H1 (cell line): ENCODE data around the gene MACROD2. TPM values are rescaled to one million over a fixed set of nuclear protein-coding genes. Genes with fewer than 3 reads are reported as not detected.

Experiments
- CTCF ChIA-PET: fragments of 300-600 bp; sonication (Branson Sonifier 250); formaldehyde crosslinking; loops from one replicate; lab custom pipeline; 2021; ENCODE audit not compliant: partially characterized antibody; lab: Charles Lee
- POLR2A ChIA-PET: fragments of 300-600 bp; sonication (Branson Sonifier 250); formaldehyde crosslinking; loops from one replicate; lab custom pipeline; 2021; ENCODE audit warnings: inconsistent platforms; ENCODE audit not compliant: partially characterized antibody; lab: Charles Lee
- DNase-seq, 2 experiments: peaks; one replicate each; pipeline versions ENCODE4 v3.0.0 to v3.0.0-alpha.2; 2010 to 2022; ENCODE audit warnings: low spot score in 2 of 2, low read depth in 1 of 2, mixed read lengths in 1 of 2
- FAIRE-seq: peaks from 2 replicates; lab custom pipeline; 2011; peaks lifted over from hg19 to GRCh38; lab: Jason Lieb, UNC
- H2AFZ ChIP-seq: 2 replicates; pipeline ENCODE4 v1.8.1; 2012; ENCODE audit warnings: low read length, inconsistent platforms
- H2AK5ac ChIP-seq: 2 replicates; pipeline ENCODE4 v1.6.1; 2013; ENCODE audit warnings: low read depth, low read length
- H2BK120ac ChIP-seq: replicated peaks from 2 replicates; pipeline ENCODE3; 2013; ENCODE audit warnings: low read depth, low read length, inconsistent platforms
- H2BK12ac ChIP-seq: 2 replicates; pipeline ENCODE4 v1.6.1; 2013; ENCODE audit warnings: low read depth, low read length
- H2BK15ac ChIP-seq: 2 replicates; pipeline ENCODE4 v1.6.1; 2013; ENCODE audit warnings: low read length
- H2BK20ac ChIP-seq: 2 replicates; pipeline ENCODE4 v1.6.1; 2013; ENCODE audit warnings: low read length
- H2BK5ac ChIP-seq: 2 replicates; pipeline ENCODE4 v1.6.1; 2013; ENCODE audit warnings: low read depth, low read length
- H3K14ac ChIP-seq: 2 replicates; pipeline ENCODE4 v1.6.1; 2013; ENCODE audit warnings: inconsistent platforms; ENCODE audit not compliant: insufficient read length
- H3K18ac ChIP-seq: 2 replicates; pipeline ENCODE4 v1.6.1; 2013; ENCODE audit warnings: low read length; ENCODE audit errors: extremely low read depth
- H3K23ac ChIP-seq: 2 replicates; pipeline ENCODE4 v1.6.1; 2013; ENCODE audit warnings: inconsistent platforms; ENCODE audit not compliant: insufficient read length
- H3K23me2 ChIP-seq: 2 replicates; pipeline ENCODE4 v1.6.1; 2013; ENCODE audit warnings: low read depth, low read length
- H3K27ac ChIP-seq: 2 replicates; pipeline ENCODE4 v1.6.1; 2011; ENCODE audit warnings: low read depth, low read length, inconsistent platforms
- H3K27me3 ChIP-seq, 4 experiments: replicated peaks in 1 of 4; 1 replicate in 1 of 4; 2 replicates in 3 of 4; pipeline versions ENCODE4 v1.6.1 to v1.8.1; 2011 to 2013; ENCODE audit warnings: low read length in 3 of 4, mild to moderate bottlenecking in 3 of 4, inconsistent platforms in 2 of 4, mixed read lengths in 2 of 4, moderate library complexity in 1 of 4; ENCODE audit not compliant: control insufficient read depth in 3 of 4, insufficient read depth in 3 of 4; ENCODE audit errors: extremely low read depth in 1 of 4
- H3K36me3 ChIP-seq, 4 experiments: 2 replicates each; pipeline versions ENCODE4 v1.6.1 to v1.8.1; 2011 to 2013; ENCODE audit warnings: mild to moderate bottlenecking in 4 of 4, low read length in 3 of 4, moderate library complexity in 2 of 4, control low read depth in 1 of 4, inconsistent platforms in 1 of 4; ENCODE audit not compliant: insufficient read depth in 4 of 4, control insufficient read depth in 2 of 4
- H3K4ac ChIP-seq: replicated peaks from 2 replicates; pipeline ENCODE3; 2013; ENCODE audit warnings: low read length, low read depth, mixed read lengths, inconsistent platforms; ENCODE audit not compliant: insufficient read length
- H3K4me1 ChIP-seq, 4 experiments: replicated peaks in 1 of 4; 1 replicate in 1 of 4; 2 replicates in 3 of 4; pipeline versions ENCODE4 v1.6.1 to v1.8.1; 2011 to 2013; ENCODE audit warnings: low read length in 3 of 4, inconsistent platforms in 2 of 4, mixed read lengths in 1 of 4; ENCODE audit not compliant: insufficient read depth in 4 of 4, control insufficient read depth in 3 of 4
- H3K4me2 ChIP-seq, 2 experiments: 2 replicates each; pipeline versions ENCODE4 v1.6.1 to v1.8.1; 2011 to 2013; ENCODE audit warnings: low read depth in 2 of 2, low read length in 2 of 2, control low read depth in 1 of 2, inconsistent platforms in 1 of 2, mild to moderate bottlenecking in 1 of 2; ENCODE audit not compliant: insufficient read depth in 1 of 2
- H3K4me3 ChIP-seq, 4 experiments: fragments of 200-600, 300-600 bp in 1 of 4; sonication (generic), shearing (Covaris generic), sonication (Bioruptor Twin) in 1 of 4; 2 replicates each; pipeline versions ENCODE4 v1.5.1 to v1.8.1; 2011 to 2016; ENCODE audit warnings: low read length in 4 of 4, low read depth in 3 of 4, control low read depth in 2 of 4, inconsistent platforms in 2 of 4, mild to moderate bottlenecking in 2 of 4, mixed read lengths in 1 of 4, moderate library complexity in 1 of 4; ENCODE audit not compliant: insufficient read depth in 2 of 4; ENCODE audit errors: extremely low read depth in 1 of 4
- H3K56ac ChIP-seq: replicated peaks from 2 replicates; pipeline ENCODE3; 2013; ENCODE audit warnings: low read depth, mild to moderate bottlenecking, mixed read lengths, low read length, inconsistent platforms; ENCODE audit not compliant: insufficient read length
- H3K79me1 ChIP-seq: 2 replicates; pipeline ENCODE4 v1.6.1; 2013; ENCODE audit warnings: low read depth, low read length, control low read depth
- H3K79me2 ChIP-seq, 2 experiments: 2 replicates each; pipeline versions ENCODE4 v1.6.1 to v1.8.1; 2012 to 2013; ENCODE audit warnings: low read length in 2 of 2, mild to moderate bottlenecking in 2 of 2, inconsistent platforms in 1 of 2; ENCODE audit not compliant: insufficient read depth in 2 of 2, control insufficient read depth in 1 of 2
- H3K9ac ChIP-seq, 4 experiments: replicated peaks in 1 of 4; 1 replicate in 1 of 4; 2 replicates in 3 of 4; pipeline versions ENCODE4 v1.6.1 to v1.8.1; 2011 to 2013; ENCODE audit warnings: low read depth in 3 of 4, low read length in 3 of 4, control low read depth in 2 of 4, mild to moderate bottlenecking in 2 of 4, moderate library complexity in 2 of 4, inconsistent platforms in 1 of 4; ENCODE audit errors: extremely low read depth in 1 of 4
- H3K9me3 ChIP-seq, 2 experiments: 2 replicates each; pipeline versions ENCODE4 v1.6.1 to v1.8.1; 2012 to 2013; ENCODE audit warnings: mild to moderate bottlenecking in 2 of 2, moderate library complexity in 2 of 2, control low read depth in 1 of 2, inconsistent platforms in 1 of 2, low read depth in 1 of 2, low read length in 1 of 2, mixed read lengths in 1 of 2; ENCODE audit not compliant: insufficient read depth in 2 of 2
- H4K20me1 ChIP-seq, 2 experiments: replicated peaks in 1 of 2; 2 replicates each; pipeline versions ENCODE3 to v1.8.1; 2011 to 2013; ENCODE audit warnings: inconsistent platforms in 2 of 2, low read length in 2 of 2, mild to moderate bottlenecking in 1 of 2; ENCODE audit not compliant: insufficient read depth in 2 of 2, control insufficient read depth in 1 of 2
- H4K5ac ChIP-seq: 2 replicates; pipeline ENCODE4 v1.6.1; 2013; ENCODE audit warnings: low read length, low read depth, mixed read lengths, inconsistent platforms; ENCODE audit not compliant: insufficient read length
- H4K8ac ChIP-seq: 2 replicates; pipeline ENCODE4 v1.8.0; 2013; ENCODE audit warnings: mild to moderate bottlenecking, moderate library complexity, low read length, inconsistent platforms; ENCODE audit not compliant: insufficient read depth; ENCODE audit errors: extremely low read depth
- H4K91ac ChIP-seq: replicated peaks from 2 replicates; pipeline ENCODE3; 2013; ENCODE audit warnings: low read length, mixed read lengths, inconsistent platforms; ENCODE audit not compliant: insufficient read length
- BACH1 ChIP-seq: IDR thresholded peaks from 2 replicates; pipeline ENCODE4 v1.6.1; 2012; ENCODE audit warnings: low read length, improper control_type of control experiment
- BRCA1 ChIP-seq: IDR thresholded peaks from 2 replicates; pipeline ENCODE4 v1.6.1; 2012; ENCODE audit warnings: low read depth, low read length, improper control_type of control experiment
- CEBPB ChIP-seq: IDR thresholded peaks from 2 replicates; pipeline ENCODE4 v1.6.1; 2012; ENCODE audit warnings: low read depth, low read length
- CHD2 ChIP-seq: IDR thresholded peaks from 2 replicates; pipeline ENCODE4 v1.6.1; 2012; ENCODE audit warnings: low read length, improper control_type of control experiment
- CTBP2 ChIP-seq: IDR thresholded peaks from 2 replicates; pipeline ENCODE4 v1.7.0; 2011; ENCODE audit warnings: borderline replicate concordance, mild to moderate bottlenecking, moderate library complexity, mixed read lengths, low read length; ENCODE audit not compliant: insufficient read depth, insufficient read length
- EP300 ChIP-seq, 2 experiments: IDR thresholded peaks; 1 replicate in 1 of 2; 2 replicates in 1 of 2; pipeline ENCODE4 v1.6.1; 2011 to 2012; ENCODE audit warnings: low read depth in 2 of 2, low read length in 2 of 2, mild to moderate bottlenecking in 2 of 2, borderline replicate concordance in 1 of 2, inconsistent platforms in 1 of 2, moderate library complexity in 1 of 2
- FOSL1 ChIP-seq: IDR thresholded peaks from 2 replicates; pipeline ENCODE4 v1.6.1; 2011; ENCODE audit warnings: mild to moderate bottlenecking, low read depth, low read length, moderate library complexity; ENCODE audit not compliant: insufficient read depth
- HDAC2 ChIP-seq, 2 experiments: fragments of 300-600 bp in 1 of 2; sonication (generic) in 1 of 2; IDR thresholded peaks; 2 replicates each; pipeline ENCODE4 v1.6.1; 2011 to 2012; ENCODE audit warnings: low read depth in 2 of 2, low read length in 2 of 2, mild to moderate bottlenecking in 2 of 2, moderate library complexity in 2 of 2, borderline replicate concordance in 1 of 2, inconsistent platforms in 1 of 2
- RAD21 ChIP-seq, 2 experiments: IDR thresholded peaks in 1 of 2; conservative IDR thresholded peaks in 1 of 2; 2 replicates each; pipeline ENCODE4 v1.6.1; 2011; ENCODE audit warnings: low read depth in 2 of 2, low read length in 2 of 2, improper control_type of control experiment in 1 of 2, inconsistent platforms in 1 of 2, mild to moderate bottlenecking in 1 of 2, moderate library complexity in 1 of 2
- WGBS, 2 experiments: shearing (Covaris generic) in 1 of 2; methylation state at CpG; one replicate each; pipeline versions ENCODE4 v1.1.6 to v1.1.7; 2013 to 2015; ENCODE audit warnings: low lambda C conversion rate in 2 of 2, mixed read lengths in 2 of 2, inconsistent platforms in 1 of 2, low coverage in 1 of 2, missing lambda C conversion rate in 1 of 2; ENCODE audit not compliant: insufficient replicate concordance in 2 of 2, insufficient coverage in 1 of 2, insufficient read length in 1 of 2; ENCODE audit errors: extremely low coverage in 1 of 2, missing lambda C conversion rate in 1 of 2; 5-methylcytosine and 5-hydroxymethylcytosine counted together
- polyA plus RNA-seq, 7 experiments: library from polyadenylated mRNA; depleted of rRNA in 3 of 7; stranded (reverse) in 5 of 7; unstranded in 2 of 7; fragments of >200 nt in 5 of 7; fragments of 200-250 nt in 2 of 7; gene quantifications; 1 replicate in 5 of 7; 2 replicates in 1 of 7; 4 replicates in 1 of 7; pipeline versions ENCODE4 v1.2.1 to v1.2.3, GENCODE V29; 2011 to 2013; ENCODE audit warnings: missing spikeins in 2 of 7, mixed read lengths in 2 of 7
- total RNA-seq: library from RNA; stranded (reverse); fragmentation: NEBNext Ultra II Directional; extraction: Animal tissue kit (Norgen Biotek cat#: 25700); gene quantifications from 2 replicates; pipeline ENCODE4 v1.2.1, GENCODE V29; 2021

The MACROD2 gene
- total and polyA plus RNA-seq, 2 of the 8 experiments (the other 6 are each of a cell fraction or from before 2014, with no cell fraction given) = 0.70 to 3.9 TPM

GRCh38 chr20:15511551-15511950 is 1516.2 kb downstream of the MACROD2 start:
- ChIA-PET POLR2A (no interaction called here), CTCF (interaction anchor here (0.7 kb wide), 1 partner anchor 20 kb away, joined by 4 read pairs; no protein-coding TSS in a partner anchor)
- Histone ChIP-seq H3K4me1 (no peaks in the 10 kb centered on the region), H3K9ac (no peak overlapping the region), H3K36me3 (no peaks in the 10 kb centered on the region), H3K9me3 (no peaks in the 10 kb centered on the region), H4K20me1 (no peaks in the 10 kb centered on the region), H2BK15ac (no peak overlapping the region), H2BK5ac (no peak overlapping the region), H3K18ac (no peak overlapping the region), H3K27ac (no peak overlapping the region), H3K79me2 (no peaks in the 10 kb centered on the region), H3K23me2 (no peaks in the 10 kb centered on the region; the same call in 1 of the 2 replicates), H3K4ac (no peak overlapping the region), H4K91ac (no peak overlapping the region), H3K4me2 (no peak overlapping the region), H2AFZ (no peak overlapping the region), H4K8ac (no peak overlapping the region), H2BK120ac (no peak overlapping the region), H3K56ac (no peak overlapping the region), H3K79me1 (no peaks in the 10 kb centered on the region), H3K14ac (no peak overlapping the region), H2AK5ac (no peak overlapping the region), H3K23ac (no peak overlapping the region), H3K27me3 (no peaks in the 10 kb centered on the region), H3K4me3 (no peak overlapping the region), H2BK12ac (no peak overlapping the region), H2BK20ac (no peak overlapping the region), H4K5ac (no peak overlapping the region)
- 96% methylated on average over 1 of the region's 1 CpG; no CpG with 5 or more reads in 1 of the 2 experiments for WGBS, 2 experiments
- FAIRE-seq (no peak), DNase-seq (no peak)
- no peak for TF ChIP-seq BACH1
- TF ChIP-seq CTBP2 = no peak
- no peak for TF ChIP-seq EP300 (IDR thresholded peaks at IDR 0.05; ENCODE audit: borderline replicate concordance in 1 of 2, low read depth in 2 of 2, low read length in 2 of 2)
- TF ChIP-seq FOSL1 = no peak
- TF ChIP-seq BRCA1 = no peak
- no peak for TF ChIP-seq HDAC2 (IDR thresholded peaks at IDR 0.05; ENCODE audit: borderline replicate concordance in 1 of 2, low read depth in 2 of 2, low read length in 2 of 2)
- no peak for TF ChIP-seq RAD21 (IDR thresholded peaks at IDR 0.05 in 1 of 2, conservative IDR thresholded peaks at IDR 0.05 in 1 of 2; ENCODE audit: low read depth in 2 of 2, low read length in 2 of 2)
- no peak for TF ChIP-seq CEBPB
- TF ChIP-seq CHD2 = no peak
